ENCODE results near the gene WFDC12. TPM values are rescaled to one million over a fixed set of nuclear protein-coding genes. Genes with fewer than 3 reads are reported as not detected.

The WFDC12 gene
- total and polyA plus RNA-seq, 4 donors, result 0.85 to 5.9 (median 3.5) TPM

GRCh38 chr20:45087814-45088213, 36.5 kb downstream of the WFDC12 start:
- peaks cover 0 to 2% (median 0%) of the 10 kb centered on the region in 4 donors for H3K9me3 ChIP-seq (ENCODE audit: control insufficient read depth in 4 of 4, insufficient read depth in 3 of 4, low read length in 3 of 4)
- no peak overlapping the region for H3K4me3 ChIP-seq
- no peak overlapping the region for H3K9ac ChIP-seq (ENCODE audit: insufficient read depth in 1 of 2, low read length in 2 of 2)
- H3K27me3 ChIP-seq (ENCODE audit: control insufficient read depth in 3 of 3, insufficient read depth in 3 of 3, low read length in 2 of 3), result no peaks in the 10 kb centered on the region
- peaks cover 0 to 4% (median 0%) of the 10 kb centered on the region in 4 donors for H3K36me3 ChIP-seq (ENCODE audit: control insufficient read depth in 4 of 4, insufficient read depth in 4 of 4, low read length in 4 of 4)
- ATAC-seq (ENCODE audit: insufficient read depth, low FRiP score) (no peak), DNase-seq (peak in 1 of 3 donors; percentile 13)
- TF ChIP-seq, protein P1, sequence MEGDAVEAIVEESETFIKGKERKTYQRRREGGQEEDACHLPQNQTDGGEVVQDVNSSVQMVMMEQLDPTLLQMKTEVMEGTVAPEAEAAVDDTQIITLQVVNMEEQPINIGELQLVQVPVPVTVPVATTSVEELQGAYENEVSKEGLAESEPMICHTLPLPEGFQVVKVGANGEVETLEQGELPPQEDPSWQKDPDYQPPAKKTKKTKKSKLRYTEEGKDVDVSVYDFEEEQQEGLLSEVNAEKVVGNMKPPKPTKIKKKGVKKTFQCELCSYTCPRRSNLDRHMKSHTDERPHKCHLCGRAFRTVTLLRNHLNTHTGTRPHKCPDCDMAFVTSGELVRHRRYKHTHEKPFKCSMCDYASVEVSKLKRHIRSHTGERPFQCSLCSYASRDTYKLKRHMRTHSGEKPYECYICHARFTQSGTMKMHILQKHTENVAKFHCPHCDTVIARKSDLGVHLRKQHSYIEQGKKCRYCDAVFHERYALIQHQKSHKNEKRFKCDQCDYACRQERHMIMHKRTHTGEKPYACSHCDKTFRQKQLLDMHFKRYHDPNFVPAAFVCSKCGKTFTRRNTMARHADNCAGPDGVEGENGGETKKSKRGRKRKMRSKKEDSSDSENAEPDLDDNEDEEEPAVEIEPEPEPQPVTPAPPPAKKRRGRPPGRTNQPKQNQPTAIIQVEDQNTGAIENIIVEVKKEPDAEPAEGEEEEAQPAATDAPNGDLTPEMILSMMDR (IDR thresholded peaks at IDR 0.05; ENCODE audit: control extremely low read depth, extremely low read depth), result no peak
- H3K27ac ChIP-seq (ENCODE audit: low read depth in 1 of 2, low read length in 1 of 2), result no peak overlapping the region
- peaks cover 0 to 3% (median 0%) of the 10 kb centered on the region in 5 donors for H3K4me1 ChIP-seq (ENCODE audit: control insufficient read depth in 5 of 5, insufficient read depth in 5 of 5, low read length in 5 of 5)
- 75 to 87% methylated on average over 1 of the region's 1 CpG for WGBS, 2 donors

GRCh38 chr20:45087097-45087790, 37.0 kb downstream of the WFDC12 start:
- 58 to 71% methylated on average over 3 of the region's 3 CpGs for WGBS, 2 donors
- peak; percentile 40 for ATAC-seq (ENCODE audit: insufficient read depth, low FRiP score)

GRCh38 chr20:45085867-45086266, 38.4 kb downstream of the WFDC12 start:
- no peak for ATAC-seq (ENCODE audit: insufficient read depth, low FRiP score)

More at GRCh38 chr20:45087097-45087790, 37.0 kb downstream of the WFDC12 start:
- H3K4me1 ChIP-seq (ENCODE audit: control insufficient read depth in 5 of 5, insufficient read depth in 5 of 5, low read length in 5 of 5), result peaks cover 0 to 3% (median 0%) of the 10 kb centered on the region in 5 donors
- TF ChIP-seq, protein P1 (IDR thresholded peaks at IDR 0.05; ENCODE audit: control extremely low read depth, extremely low read depth), result no peak
- H3K27ac ChIP-seq (ENCODE audit: low read depth in 1 of 2, low read length in 1 of 2), result no peak overlapping the region
- H3K27me3 ChIP-seq (ENCODE audit: control insufficient read depth in 3 of 3, insufficient read depth in 3 of 3, low read length in 2 of 3), result no peaks in the 10 kb centered on the region
- peaks cover 0 to 2% (median 0%) of the 10 kb centered on the region in 4 donors for H3K9me3 ChIP-seq (ENCODE audit: control insufficient read depth in 4 of 4, insufficient read depth in 3 of 4, low read length in 3 of 4)
- DNase-seq, result no peak
- H3K36me3 ChIP-seq (ENCODE audit: control insufficient read depth in 4 of 4, insufficient read depth in 4 of 4, low read length in 4 of 4), result peaks cover 0 to 3% (median 1%) of the 10 kb centered on the region in 4 donors
- H3K4me3 ChIP-seq, result no peak overlapping the region
- no peak overlapping the region for H3K9ac ChIP-seq (ENCODE audit: insufficient read depth in 1 of 2, low read length in 2 of 2)

More at GRCh38 chr20:45085867-45086266, 38.4 kb downstream of the WFDC12 start:
- H3K4me1 ChIP-seq (ENCODE audit: control insufficient read depth in 5 of 5, insufficient read depth in 5 of 5, low read length in 5 of 5), result peaks cover 0 to 3% (median 0%) of the 10 kb centered on the region in 5 donors
- H3K36me3 ChIP-seq (ENCODE audit: control insufficient read depth in 4 of 4, insufficient read depth in 4 of 4, low read length in 4 of 4), result peaks cover 0 to 9% (median 4%) of the 10 kb centered on the region in 4 donors
- no peaks in the 10 kb centered on the region for H3K27me3 ChIP-seq (ENCODE audit: control insufficient read depth in 3 of 3, insufficient read depth in 3 of 3, low read length in 2 of 3)
- DNase-seq, result no peak
- no peak overlapping the region for H3K9ac ChIP-seq (ENCODE audit: insufficient read depth in 1 of 2, low read length in 2 of 2)
- H3K4me3 ChIP-seq, result no peak overlapping the region
- H3K27ac ChIP-seq (ENCODE audit: low read depth in 1 of 2, low read length in 1 of 2), result no peak overlapping the region
- TF ChIP-seq, protein P1 (IDR thresholded peaks at IDR 0.05; ENCODE audit: control extremely low read depth, extremely low read depth), result no peak
- WGBS, 2 donors, result 100% methylated on average over 1 of the region's 1 CpG
- peaks cover 0 to 2% (median 0%) of the 10 kb centered on the region in 4 donors for H3K9me3 ChIP-seq (ENCODE audit: control insufficient read depth in 4 of 4, insufficient read depth in 3 of 4, low read length in 3 of 4)

All from lung (tissue), 12 donors.